Activated T-cell treated with anti-CD3 and anti-CD28 coated beads, Interleukin-2, amount 50 U/mL, for 48 hours (primary cell): ENCODE results near the gene JDP2.
"Not testable (repeated sequence)": the region's sequence is repeated elsewhere in the genome, so short reads cannot be mapped to it uniquely, and the experiment has no call there.

Experiments used
- DNase-seq, 2 experiments: peaks; one replicate each; pipeline ENCODE4 v3.0.0-alpha.2; 2020

JDP2 gene

DNA sequence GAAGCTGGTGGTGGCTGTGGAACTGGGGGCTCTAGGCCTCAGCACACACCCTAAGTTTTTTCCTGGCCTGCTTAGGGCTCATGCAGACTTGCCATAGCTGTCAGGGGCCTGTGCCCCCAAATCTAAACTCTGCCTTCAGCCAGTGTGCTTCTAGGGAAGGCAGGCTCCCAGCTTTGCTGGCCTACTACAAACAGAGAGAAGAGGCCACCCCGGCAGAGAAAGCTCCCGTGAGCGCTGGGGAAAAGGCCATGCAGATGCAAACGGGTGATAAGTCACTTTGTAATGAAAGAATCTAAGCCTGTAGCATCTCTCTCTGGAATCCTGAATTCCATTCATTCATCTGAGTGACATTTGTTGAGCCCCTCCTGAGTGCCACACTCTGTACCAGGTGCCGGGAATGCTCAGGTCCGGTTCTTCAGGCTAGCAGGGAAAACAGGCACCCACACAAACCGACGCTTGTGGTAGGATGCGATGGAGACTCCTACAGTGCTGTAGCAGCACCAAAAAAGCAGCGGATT lies 29.9 kb downstream of the JDP2 start:
- DNase-seq, result no peak

DNA sequence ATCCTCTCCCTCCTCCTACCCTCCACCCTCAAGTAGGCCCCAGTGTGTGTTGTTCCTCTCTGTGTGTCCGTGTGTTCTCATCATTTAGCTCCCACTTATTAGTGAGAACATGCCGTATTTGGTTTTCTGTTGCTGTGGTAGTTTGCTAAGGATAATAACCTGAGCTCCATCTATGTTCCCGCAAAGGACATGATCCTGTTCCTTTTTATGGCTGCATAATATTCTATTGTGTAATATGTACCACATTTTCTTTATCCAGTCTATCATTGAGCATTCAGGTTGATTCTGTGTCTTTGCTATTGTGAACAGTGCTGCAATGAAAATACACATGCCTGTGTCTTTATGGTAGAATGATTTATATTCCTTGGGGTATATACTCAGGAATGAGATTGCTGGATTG lies 30.5 kb downstream of the JDP2 start:
- no peak for DNase-seq

GRCh38 chr14:75459099-75459741 lies 31.4 kb downstream of the JDP2 start:
- DNase-seq, result no peak

- no peak for DNase-seq
These were observed 32.0 kb downstream of the JDP2 start for GRCh38 chr14:75459791-75460190.

GRCh38 chr14:75460394-75460793 lies 32.6 kb downstream of the JDP2 start:
- DNase-seq, result no peak

- DNase-seq, result no peak
These were observed 33.5 kb downstream of the JDP2 start for GRCh38 chr14:75461303-75461702.

GRCh38 chr14:75461755-75462349 lies 34.0 kb downstream of the JDP2 start:
- no peak for DNase-seq

DNA sequence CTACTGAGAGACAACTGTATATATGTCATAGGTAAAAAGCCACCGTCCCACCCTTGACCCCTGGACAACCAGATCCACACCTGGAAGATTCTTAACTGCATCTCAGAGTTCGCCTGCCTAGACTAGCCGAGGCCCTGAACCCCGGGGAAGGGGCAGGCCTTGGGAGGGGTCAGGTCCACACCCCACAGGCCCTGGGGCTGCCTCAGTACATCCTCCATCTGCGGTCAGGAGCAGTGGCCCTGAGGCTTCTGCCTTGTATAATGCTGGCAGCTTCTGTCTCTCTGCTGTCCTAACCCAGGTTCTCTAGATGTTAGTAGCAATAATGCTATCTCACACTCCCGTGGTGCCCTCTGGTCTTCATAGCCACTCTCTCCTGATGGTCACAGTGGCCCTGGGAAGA lies 36.8 kb downstream of the JDP2 start:
- DNase-seq, result no peak

- no peak for DNase-seq
These were observed 39.9 kb downstream of the JDP2 start for GRCh38 chr14:75467763-75468162.

GRCh38 chr14:75469164-75469563 lies 41.3 kb downstream of the JDP2 start:
- DNase-seq, result no peak

- no peak for DNase-seq
These were observed 41.9 kb downstream of the JDP2 start for GRCh38 chr14:75469606-75470237.

DNA sequence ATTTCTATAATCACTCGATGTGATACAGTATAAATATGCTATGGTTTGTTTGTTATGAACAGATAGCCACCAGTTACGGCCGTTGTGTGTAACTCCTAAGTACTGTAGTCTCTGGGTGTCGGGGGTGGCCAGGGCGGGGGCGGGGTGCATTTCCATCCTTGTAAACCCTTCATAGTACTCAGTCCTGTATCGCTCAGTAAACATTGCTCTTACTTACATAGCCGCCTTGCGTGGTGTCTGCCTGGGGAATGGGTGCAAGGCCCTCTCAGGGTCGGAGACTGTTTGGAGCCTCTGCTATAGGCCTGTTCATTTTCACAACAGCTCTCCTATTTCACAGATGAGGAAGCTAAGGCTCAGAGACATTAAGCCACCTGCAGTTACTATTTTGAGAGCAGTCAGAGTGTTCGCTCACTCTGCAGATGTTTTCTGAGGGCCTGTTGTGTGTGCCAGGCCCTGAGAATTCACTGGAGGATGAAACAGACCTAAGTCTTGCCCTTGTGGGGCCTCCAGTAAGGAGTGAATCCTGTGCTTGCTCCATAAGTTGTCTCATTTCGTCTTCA lies 42.5 kb downstream of the JDP2 start:
- DNase-seq, result no peak

GRCh38 chr14:75471059-75471458 lies 43.2 kb downstream of the JDP2 start:
- DNase-seq, result no peak

GRCh38 chr14:75474127-75474526 lies 46.3 kb downstream of the JDP2 start:
- not testable (repeated sequence) for DNase-seq

DNA sequence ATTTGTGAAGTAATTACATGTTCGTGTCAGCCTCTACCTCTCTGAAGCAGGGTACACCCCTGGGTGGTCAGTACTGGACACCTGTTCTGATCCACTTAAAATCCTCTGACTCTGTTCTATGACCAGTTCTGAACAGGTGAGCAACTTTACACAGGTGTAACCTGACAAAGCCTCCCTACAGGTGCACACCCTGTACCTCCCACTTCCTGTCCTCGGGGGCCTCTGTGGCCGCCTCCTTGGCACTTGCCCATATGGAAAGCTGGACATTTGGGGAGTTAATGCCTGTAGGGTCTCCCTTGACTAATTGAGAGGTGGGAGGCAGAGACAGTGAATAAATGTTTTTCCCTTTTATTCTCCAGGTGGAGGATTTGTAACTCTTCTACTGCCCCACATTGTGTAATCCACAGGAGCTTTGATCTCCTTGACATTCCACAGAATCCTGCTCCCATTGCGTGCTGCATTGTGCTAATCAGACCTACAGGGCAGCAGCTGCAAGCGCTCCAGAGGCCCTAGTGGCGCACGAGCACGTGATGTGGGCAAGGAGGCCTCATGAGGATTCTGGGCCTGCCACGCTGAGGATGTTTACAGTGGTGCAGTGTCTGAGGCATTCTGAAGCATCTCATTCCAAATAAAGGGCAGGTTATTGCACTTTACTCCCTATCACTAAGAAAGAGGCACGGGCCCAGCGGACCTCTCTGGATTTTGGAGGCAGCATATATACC lies 48.6 kb downstream of the JDP2 start:
- no peak for DNase-seq

- DNase-seq, result no peak
These were observed 50.1 kb downstream of the JDP2 start for GRCh38 chr14:75477881-75478280.

DNA sequence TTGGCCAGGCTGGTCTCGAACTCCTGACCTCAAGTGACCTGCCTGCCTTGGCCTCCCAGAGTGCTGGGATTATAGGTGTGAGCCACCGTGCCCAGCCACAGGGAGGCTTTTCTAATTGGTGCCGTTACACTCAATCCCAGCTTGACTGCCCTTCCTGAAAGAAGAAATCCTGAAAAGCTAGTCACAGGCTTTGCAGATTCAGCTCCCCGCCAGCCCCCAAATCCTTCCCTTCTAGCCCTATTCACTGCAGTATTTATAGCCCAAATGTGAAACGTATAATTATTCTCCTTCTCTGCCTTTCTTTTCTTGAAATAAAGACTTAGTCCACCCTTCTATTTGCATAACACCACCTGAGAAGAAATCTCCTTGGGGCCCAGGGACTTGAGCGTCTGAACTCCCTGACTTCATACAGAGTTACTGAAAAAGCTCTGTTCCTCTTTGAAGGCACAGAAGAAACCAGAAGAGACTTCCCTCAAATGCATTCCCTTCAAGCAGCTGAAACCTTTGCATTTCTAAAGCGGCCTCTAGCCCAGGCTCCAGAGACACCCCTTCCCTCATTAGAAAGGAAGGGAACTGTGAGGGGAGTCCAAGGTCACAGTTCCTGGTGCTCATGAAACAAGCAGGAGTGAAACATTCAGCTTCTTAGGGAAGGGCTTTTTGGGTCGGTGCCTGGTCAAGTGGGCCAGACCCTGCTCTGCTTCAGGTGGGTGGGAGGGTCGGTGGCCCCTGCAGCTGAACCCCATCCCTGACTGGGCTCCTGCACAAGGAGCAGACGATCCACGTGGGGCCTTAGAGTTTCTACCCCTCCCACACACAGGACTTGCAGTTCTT lies 52.2 kb downstream of the JDP2 start:
- no peak for DNase-seq

DNA sequence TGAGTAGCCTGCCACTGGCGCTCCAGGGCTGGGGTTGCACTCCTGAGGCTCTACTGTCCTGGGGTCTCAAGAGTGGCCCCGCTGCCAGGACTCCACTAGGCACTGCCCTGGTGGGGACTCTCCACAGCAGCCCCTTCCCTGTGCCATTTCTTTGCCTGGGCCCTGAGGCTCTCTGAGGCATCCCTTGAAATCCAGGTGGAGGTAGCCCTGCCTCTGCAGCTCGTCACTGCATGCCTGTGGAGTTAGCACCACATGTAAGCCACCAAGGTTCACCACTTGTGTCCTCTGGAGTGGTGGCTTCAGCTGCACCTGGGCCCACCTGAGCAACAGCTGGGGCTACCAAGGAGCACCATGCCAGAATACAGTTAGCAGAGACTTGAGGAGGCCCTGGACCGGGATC lies 54.5 kb downstream of the JDP2 start:
- no peak for DNase-seq

DNA sequence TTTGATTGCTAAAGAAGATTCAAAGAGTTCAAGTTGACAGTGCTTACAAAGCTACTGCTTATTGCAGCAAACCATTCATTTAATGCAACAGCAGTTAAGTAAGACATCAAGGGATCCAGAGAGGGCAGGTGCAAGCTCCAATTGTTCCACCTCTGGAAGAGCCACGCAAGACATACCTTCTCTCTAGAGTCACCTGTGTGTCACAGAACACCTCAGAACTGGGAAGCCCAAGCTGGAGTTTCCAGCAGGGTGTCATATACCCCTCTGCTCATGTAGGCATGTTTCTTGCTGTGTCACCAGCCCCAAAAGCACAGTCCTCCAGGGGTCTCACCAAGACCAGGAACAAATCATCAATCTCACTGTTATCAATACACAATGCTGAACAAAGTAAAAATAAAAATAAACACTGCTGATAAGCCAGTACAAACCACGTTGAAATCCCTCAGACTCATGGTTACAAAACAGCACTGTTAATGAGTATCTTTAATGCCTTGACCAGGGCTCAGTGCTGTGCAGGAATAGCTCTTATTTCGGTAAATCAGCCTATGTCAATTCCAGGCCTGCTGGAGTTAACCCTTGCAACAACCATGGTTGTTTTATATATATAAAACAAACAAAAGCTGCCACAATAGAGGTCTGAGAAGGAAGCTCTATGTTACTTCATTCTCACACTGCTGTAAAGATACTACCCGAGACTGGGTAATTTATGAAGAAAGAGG lies 57.0 kb downstream of the JDP2 start:
- DNase-seq, result no peak

- DNase-seq, result no peak
These were observed 58.5 kb downstream of the JDP2 start for GRCh38 chr14:75486318-75486717.

DNA sequence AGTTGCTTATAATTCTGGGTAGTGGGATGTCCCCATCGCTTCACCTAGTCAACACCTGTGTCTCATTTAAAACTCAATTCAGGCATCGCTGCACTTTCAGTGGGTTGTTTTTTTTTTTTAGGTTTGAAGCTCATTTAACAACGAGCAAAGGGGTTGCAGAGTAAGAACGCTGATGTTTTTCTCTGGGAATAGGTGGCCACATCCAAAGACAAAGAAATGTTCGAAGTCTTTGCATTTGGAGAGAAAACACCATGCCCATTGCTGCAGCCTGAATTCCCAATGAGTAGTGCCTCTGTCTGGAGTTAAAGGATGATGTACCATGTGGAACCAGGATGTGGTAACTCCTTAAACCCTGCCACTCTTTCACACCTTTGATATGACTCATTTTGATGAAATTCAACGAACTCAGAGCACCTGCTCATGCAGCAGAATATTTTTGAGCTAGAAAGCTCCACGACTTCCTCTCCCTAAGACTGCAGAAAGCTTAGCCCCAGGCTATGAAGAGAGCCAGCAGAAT lies 59.4 kb downstream of the JDP2 start:
- peak in 1 of 2 experiments; percentile 50 for DNase-seq

GRCh38 chr14:75489480-75489837 lies 61.6 kb downstream of the JDP2 start:
- DNase-seq, result no peak
